Stimulated activated CD4-positive, alpha-beta T cell treated with anti-CD3 and anti-CD28 coated beads, Interleukin-4, amount 100 ng/mL, for 4 hours (primary cell): ENCODE results near the gene B4GALT4.
"Not testable (repeated sequence)": the region's sequence is repeated elsewhere in the genome, so short reads cannot be mapped to it uniquely, and the experiment has no call there.

Source experiments
- DNase-seq, 2 experiments: peaks; one replicate each; pipeline ENCODE4 v3.0.0-alpha.2; 2020

B4GALT4 gene, protein sequence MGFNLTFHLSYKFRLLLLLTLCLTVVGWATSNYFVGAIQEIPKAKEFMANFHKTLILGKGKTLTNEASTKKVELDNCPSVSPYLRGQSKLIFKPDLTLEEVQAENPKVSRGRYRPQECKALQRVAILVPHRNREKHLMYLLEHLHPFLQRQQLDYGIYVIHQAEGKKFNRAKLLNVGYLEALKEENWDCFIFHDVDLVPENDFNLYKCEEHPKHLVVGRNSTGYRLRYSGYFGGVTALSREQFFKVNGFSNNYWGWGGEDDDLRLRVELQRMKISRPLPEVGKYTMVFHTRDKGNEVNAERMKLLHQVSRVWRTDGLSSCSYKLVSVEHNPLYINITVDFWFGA

DNA sequence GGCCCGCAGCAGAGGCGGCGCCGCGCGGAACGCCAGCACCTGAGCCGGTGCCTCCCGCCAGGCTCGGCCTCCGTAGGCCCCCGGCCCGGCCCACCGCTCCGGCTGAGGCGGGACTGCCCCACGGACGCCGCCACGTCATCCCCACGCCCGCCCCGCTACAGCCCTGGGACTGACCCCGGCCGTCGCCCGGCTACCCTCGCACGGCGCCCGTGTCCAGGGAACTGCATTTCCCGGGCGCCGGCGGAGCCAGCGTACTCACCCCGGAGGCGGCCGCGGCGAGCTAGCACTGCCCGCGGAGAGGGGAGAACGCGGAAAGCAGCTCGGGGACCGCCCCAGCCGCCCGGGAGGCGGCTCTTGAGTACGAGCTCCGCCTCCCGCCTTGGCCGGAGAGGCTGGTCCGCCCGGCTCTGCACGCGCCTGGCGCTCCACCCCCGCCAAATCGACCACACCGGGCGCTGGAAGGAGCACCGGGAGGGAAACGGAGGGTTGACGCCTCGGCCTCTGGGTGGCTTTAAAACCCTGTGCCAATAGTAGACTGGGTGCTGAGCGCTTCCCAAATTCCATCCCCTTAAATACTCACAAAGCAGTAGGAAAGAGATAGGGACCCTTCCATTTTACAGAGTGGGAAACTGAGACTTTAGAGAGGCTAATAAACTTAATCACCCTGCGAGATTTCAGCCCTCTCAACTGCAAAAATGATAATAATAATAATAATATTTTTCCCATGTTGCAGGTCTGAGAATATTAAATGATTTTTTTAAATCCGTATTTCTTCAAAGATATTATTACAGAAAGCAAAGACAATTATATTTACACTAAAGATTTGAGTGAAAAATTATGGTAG is at the start of gene B4GALT4:
Gene B4GALT4 (minus strand): TSS at position 288 of the 844 bp plus-strand sequence. CDS start 10,779 bp downstream, outside the sequence.
- peak; percentile 62 to 64 for DNase-seq

DNA sequence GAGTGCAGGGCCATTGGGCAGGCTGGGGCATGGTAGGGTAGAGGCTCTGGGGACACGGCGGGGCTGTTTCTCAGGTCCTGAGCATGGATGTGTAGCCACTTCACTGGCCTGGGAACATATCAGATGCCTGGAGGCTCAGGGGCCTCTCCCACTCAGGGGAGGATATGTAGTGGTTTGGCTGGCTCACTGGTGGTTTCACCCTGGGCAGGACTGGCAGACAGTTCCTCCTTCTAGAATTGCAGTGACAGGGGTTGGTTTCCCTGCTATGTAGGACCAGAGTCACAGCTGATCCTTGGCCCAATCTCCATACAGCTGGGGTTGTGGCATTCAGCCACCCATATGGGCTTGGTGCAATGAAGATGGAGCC is 48.7 kb upstream of the B4GALT4 start:
- no peak for DNase-seq

DNA sequence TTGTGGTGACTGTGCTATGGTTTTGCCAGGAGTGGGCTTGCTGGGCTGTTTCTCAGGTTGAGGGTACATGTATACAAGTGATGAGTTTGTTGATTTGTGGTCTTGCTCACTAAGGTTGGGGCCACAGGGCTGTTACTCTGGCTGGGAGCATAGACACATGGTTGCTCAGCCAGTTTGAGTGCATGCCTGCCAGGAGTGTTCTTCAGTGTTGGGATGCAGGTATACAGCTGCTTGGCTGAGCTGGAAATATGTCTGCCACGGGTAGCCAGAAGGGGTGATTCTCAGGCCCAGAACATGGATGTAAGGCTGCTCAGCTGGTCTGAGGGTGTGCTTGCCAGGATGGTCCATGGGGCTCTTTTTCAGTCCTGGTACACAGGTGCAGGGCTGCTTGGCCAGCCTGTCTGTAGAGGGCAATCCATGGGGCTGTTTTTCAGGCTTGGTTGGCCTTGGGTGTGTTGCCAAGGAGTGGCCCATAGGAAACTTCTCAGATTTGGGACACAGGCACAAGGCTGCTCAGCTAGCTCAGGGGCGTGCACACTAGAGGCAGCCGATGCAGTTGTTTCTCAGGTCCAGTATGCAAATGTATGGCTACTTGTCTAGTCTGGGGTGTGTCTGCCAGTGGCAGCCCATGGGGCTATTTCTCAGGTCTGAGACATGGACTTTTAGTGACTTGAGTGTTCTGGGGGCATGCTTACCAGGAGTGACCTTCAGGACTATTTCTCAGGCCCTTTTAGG is 48.2 kb upstream of the B4GALT4 start:
- DNase-seq, result no peak

- no peak for DNase-seq
Measured at GRCh38 chr3:119279584-119280243, 39.0 kb upstream of the B4GALT4 start.

- no peak for DNase-seq
Measured at GRCh38 chr3:119279101-119279554, 38.5 kb upstream of the B4GALT4 start.

DNA sequence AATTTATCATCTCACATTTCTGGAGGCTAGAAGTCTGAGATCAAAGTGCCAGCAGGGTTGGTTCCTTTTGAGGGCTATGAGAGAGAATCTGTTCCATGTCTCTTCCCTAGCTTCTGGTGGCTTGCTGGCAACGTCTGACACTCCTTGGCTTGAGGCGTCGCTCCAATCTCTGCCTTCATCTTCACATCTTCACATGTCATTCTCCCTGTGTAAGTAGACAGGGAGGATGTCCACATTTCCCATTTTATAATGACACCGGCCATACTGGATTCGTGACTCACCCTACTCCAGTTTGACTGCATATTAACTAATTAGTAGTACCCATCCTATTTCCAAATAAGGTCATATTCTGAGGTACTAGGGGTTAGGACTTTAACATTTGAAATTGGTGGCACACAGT is 36.0 kb upstream of the B4GALT4 start:
- DNase-seq, result no peak

GRCh38 chr3:119270212-119270611 is 29.5 kb upstream of the B4GALT4 start:
- not testable (repeated sequence) for DNase-seq

DNA sequence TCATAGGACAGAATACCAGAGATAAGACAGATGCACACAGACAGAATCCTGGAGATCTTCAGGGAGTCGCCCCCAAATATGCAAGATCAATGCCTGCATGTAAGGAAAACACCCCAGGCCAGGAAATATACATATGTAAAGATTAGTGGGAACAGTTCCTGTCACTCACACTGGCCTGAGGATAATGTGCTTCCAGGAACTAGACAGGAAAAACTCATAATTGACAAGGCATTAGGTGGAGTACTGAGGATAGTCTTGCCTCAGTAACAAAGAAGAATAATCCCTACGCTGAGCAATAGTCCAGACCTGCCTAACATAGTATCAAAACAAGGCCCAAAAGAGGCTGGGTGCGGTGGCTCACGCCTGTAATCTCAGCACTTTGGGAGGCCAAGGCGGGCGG is 20.4 kb upstream of the B4GALT4 start:
- no peak for DNase-seq

DNA sequence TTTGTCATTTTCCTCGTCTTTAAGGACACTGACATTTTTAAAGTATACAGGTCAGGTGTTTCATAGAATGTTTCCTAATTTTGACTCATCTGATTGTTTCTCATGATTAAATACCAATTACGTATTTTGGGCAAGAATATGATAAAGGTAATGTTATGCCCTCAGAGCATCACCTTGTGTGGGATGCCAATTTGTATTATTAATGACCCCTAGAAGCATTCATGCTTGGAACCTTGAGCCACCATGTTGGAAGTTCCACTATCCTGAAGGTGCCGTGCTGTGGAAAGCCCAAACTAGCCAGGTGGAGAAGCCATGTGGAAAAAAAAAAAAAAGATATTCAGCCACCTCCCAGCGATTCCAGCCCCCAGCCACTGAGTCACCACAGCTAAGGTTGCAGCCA is 19.1 kb upstream of the B4GALT4 start:
- no peak for DNase-seq

GRCh38 chr3:119258915-119259314 is 18.2 kb upstream of the B4GALT4 start:
- DNase-seq, result no peak

- DNase-seq, result no peak
Measured at GRCh38 chr3:119257654-119258410, 17.2 kb upstream of the B4GALT4 start.

DNA sequence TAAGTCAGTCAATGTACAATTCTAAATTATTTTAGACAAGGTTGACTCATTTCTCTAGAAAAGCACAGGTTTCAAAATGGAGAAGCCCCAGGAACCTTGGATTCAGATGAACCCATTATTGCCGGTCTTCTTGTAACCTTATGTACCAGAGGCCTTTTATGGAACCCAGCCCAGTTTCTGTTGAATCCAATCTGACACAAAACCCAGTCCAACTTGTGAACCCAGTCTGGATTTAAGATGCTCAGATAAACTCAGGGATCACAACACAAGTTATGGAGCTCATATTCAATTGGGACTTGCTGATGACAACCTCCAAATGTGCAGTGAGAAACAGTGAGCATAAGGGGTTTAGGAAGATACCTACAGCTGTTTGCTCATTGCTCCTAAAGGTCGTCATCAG is 16.4 kb upstream of the B4GALT4 start:
- DNase-seq, result no peak

GRCh38 chr3:119255214-119255613 is 14.5 kb upstream of the B4GALT4 start:
- no peak for DNase-seq

GRCh38 chr3:119245778-119246177 is 5.1 kb upstream of the B4GALT4 start:
- DNase-seq, result no peak

- no peak for DNase-seq
Measured at GRCh38 chr3:119243712-119244111, 3.0 kb upstream of the B4GALT4 start.

- DNase-seq, result not testable (repeated sequence)
Measured at GRCh38 chr3:119243058-119243529, 2.4 kb upstream of the B4GALT4 start.

DNA sequence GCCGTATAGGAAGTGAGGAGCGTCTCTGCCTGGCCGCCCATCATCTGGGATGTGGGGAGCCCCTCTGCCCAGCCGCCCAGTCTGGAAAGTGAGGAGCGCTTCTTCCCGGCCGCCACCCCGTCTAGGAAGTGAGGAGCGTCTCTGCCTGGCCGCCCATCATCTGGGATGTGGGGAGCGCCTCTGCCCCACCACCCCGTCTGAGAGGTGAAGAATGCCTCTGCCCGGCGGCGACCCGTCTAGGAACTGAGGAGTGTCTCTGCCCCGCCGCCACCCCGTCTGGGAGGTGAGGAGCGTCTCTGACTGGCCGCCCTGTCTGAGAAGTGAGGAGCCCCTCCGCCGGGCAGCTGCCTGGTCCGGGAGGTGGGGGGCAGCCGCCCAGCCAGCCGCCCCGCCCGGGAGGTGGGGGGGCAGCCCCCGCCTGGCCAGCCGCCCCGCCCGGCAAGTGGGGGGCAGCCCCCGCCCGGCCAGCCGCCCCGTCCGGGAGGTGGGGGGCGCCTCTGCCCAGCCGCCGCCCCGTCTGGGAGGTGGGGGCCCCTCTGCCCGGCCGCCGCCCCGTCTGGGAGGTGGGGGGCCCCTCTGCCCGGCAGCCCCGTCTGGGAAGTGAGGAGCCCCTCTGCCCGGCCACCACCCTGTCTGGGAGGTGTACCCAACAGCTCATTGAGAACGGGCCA is 1.8 kb upstream of the B4GALT4 start:
- DNase-seq, result not testable (repeated sequence)

- DNase-seq, result peak in 1 of 2 experiments; percentile 27
Measured at GRCh38 chr3:119240101-119240590, 532 bp downstream of the B4GALT4 start.

GRCh38 chr3:119239206-119239820 is 1.4 kb downstream of the B4GALT4 start:
- DNase-seq, result no peak

GRCh38 chr3:119238363-119238762 is 2.3 kb downstream of the B4GALT4 start:
- no peak for DNase-seq

- no peak for DNase-seq
Measured at GRCh38 chr3:119237299-119237698, 3.4 kb downstream of the B4GALT4 start.
